GM12878 (cell line): ENCODE data around the gene TRIP4. TPM values are rescaled to one million over a fixed set of nuclear protein-coding genes. Genes with fewer than 3 reads are reported as not detected.

Source experiments
- ATAC-seq: fragments of 200-7000 bp; cut with Tn5 transposase; 3 replicates; pipeline ENCODE4 v1.9.1; 2020; ENCODE audit warnings: mild to moderate bottlenecking, moderate library complexity
- BruUV-seq: library from RNA; stranded (reverse); fragments of 400-500 nt; replicated peaks from 2 replicates; lab custom pipeline; 2021; lab: Mats Ljungman, UMichigan
- CTCF ChIA-PET: fragments of 300-600 bp; sonication (Branson Sonifier 250); formaldehyde crosslinking; extraction: SDS; loops from one replicate; lab custom pipeline; 2021; ENCODE audit warnings: inconsistent platforms; lab: Yijun Ruan, JAX
- POLR2A ChIA-PET: fragments of 350-600 bp; formaldehyde crosslinking; extraction: SDS; loops from one replicate; lab custom pipeline; 2021; ENCODE audit warnings: inconsistent platforms; lab: Charles Lee
- RAD21 ChIA-PET: fragments of 300-600 bp; sonication (Branson Sonifier 250); formaldehyde crosslinking; loops from one replicate; lab custom pipeline; 2023; ENCODE audit warnings: antibody characterized with exemption; ENCODE audit not compliant: unreplicated experiment; lab: Charles Lee
- SMC1A ChIA-PET: fragments of 300-600 bp; sonication (Branson Sonifier 250); formaldehyde crosslinking; loops from one replicate; lab custom pipeline; 2023; ENCODE audit not compliant: unreplicated experiment, uncharacterized antibody; lab: Charles Lee
- DNase-seq: peaks from one replicate; pipeline ENCODE4 v3.0.0-alpha.2; 2011; ENCODE audit warnings: low read depth, low spot score
- FAIRE-seq: peaks from 3 replicates; lab custom pipeline; 2011; peaks lifted over from hg19 to GRCh38; lab: Jason Lieb, UNC
- H2AFZ ChIP-seq: 2 replicates; pipeline ENCODE4 v1.6.0; 2011; ENCODE audit warnings: low read depth, low read length, control low read depth; ENCODE audit not compliant: control insufficient read depth
- H3K27ac ChIP-seq: 2 replicates; pipeline ENCODE4 v1.5.1; 2011; ENCODE audit warnings: control low read depth; ENCODE audit not compliant: control insufficient read depth, insufficient read depth
- H3K27me3 ChIP-seq, 2 experiments: replicated peaks in 1 of 2; 2 replicates each; pipeline versions ENCODE4 v1.6.0 to v1.6.1; 2011; ENCODE audit warnings: low read length in 1 of 2; ENCODE audit not compliant: control insufficient read depth in 2 of 2, insufficient read depth in 2 of 2
- H3K36me3 ChIP-seq, 2 experiments: 2 replicates each; pipeline ENCODE4 v1.5.1; 2011; ENCODE audit warnings: low read length in 1 of 2; ENCODE audit not compliant: control insufficient read depth in 2 of 2, insufficient read depth in 2 of 2
- H3K4me1 ChIP-seq: 2 replicates; pipeline ENCODE4 v1.6.1; 2011; ENCODE audit warnings: mild to moderate bottlenecking, low read length, moderate library complexity, mixed read lengths; ENCODE audit not compliant: control insufficient read depth, insufficient read depth
- H3K4me2 ChIP-seq: 2 replicates; pipeline ENCODE4 v1.6.0; 2011; ENCODE audit warnings: control low read depth; ENCODE audit not compliant: control insufficient read depth, insufficient read depth
- H3K4me3 ChIP-seq: fragments of 200-600 bp; sonication (generic); 2 replicates; pipeline ENCODE4 v1.5.1; 2016
- H3K79me2 ChIP-seq: 2 replicates; pipeline ENCODE4 v1.6.0; 2011; ENCODE audit warnings: low read length; ENCODE audit not compliant: control insufficient read depth, insufficient read depth
- H3K9ac ChIP-seq: 2 replicates; pipeline ENCODE4 v1.8.0; 2011; ENCODE audit warnings: low read length, control low read depth, mixed read lengths; ENCODE audit not compliant: control insufficient read depth, insufficient read depth
- H3K9me3 ChIP-seq: replicated peaks from 3 replicates; pipeline ENCODE4 v1.5.1; 2011; ENCODE audit warnings: mild to moderate bottlenecking, low read length; ENCODE audit not compliant: control insufficient read depth, insufficient read depth
- H4K20me1 ChIP-seq: 2 replicates; pipeline ENCODE4 v1.6.0; 2011; ENCODE audit not compliant: control insufficient read depth, insufficient read depth
- ASH2L ChIP-seq: fragments of 300-600, 200-600 bp; sonication (generic); IDR thresholded peaks from 2 replicates; pipeline ENCODE4 v1.6.1; 2017; ENCODE audit warnings: low read depth, mild to moderate bottlenecking, borderline replicate concordance
- ELK1 ChIP-seq: IDR thresholded peaks from 2 replicates; pipeline ENCODE4 v1.6.1; 2012; ENCODE audit warnings: low read depth, low read length, improper control_type of control experiment
- FOXK2 ChIP-seq: fragments of 450-650 bp; IDR thresholded peaks from 2 replicates; pipeline ENCODE4 v1.6.1; 2017; ENCODE audit warnings: mild to moderate bottlenecking, moderate library complexity
- HDAC6 ChIP-seq: fragments of 200-600 bp; sonication (generic); IDR thresholded peaks from one replicate; pipeline ENCODE4 v1.8.0; 2017; ENCODE audit warnings: antibody characterized with exemption; ENCODE audit not compliant: unreplicated experiment
- HDGF ChIP-seq: fragments of 450-650 bp; IDR thresholded peaks from 2 replicates; pipeline ENCODE4 v1.6.1; 2016; ENCODE audit warnings: antibody characterized with exemption
- IKZF1 ChIP-seq: fragments of 450-650 bp; conservative IDR thresholded peaks from 2 replicates; pipeline ENCODE4 v1.6.1; 2017; ENCODE audit warnings: antibody characterized with exemption, mild to moderate bottlenecking
- IKZF2 ChIP-seq, 2 experiments: fragments of 450-650 bp; IDR thresholded peaks; 2 replicates each; pipeline ENCODE4 v1.6.1; 2017; ENCODE audit warnings: mild to moderate bottlenecking in 2 of 2, moderate library complexity in 2 of 2
- KLF5 ChIP-seq: fragments of 450-650 bp; IDR thresholded peaks from 2 replicates; pipeline ENCODE4 v1.6.1; 2014; ENCODE audit warnings: mild to moderate bottlenecking; ENCODE audit not compliant: partially characterized antibody
- MTA3 ChIP-seq: IDR thresholded peaks from 2 replicates; pipeline ENCODE4 v1.6.1; 2012; ENCODE audit warnings: low read length, inconsistent platforms, borderline replicate concordance
- NR2F1 ChIP-seq: fragments of 450-650 bp; conservative IDR thresholded peaks from 2 replicates; pipeline ENCODE4 v1.6.1; 2017; ENCODE audit warnings: mild to moderate bottlenecking
- POLR2AphosphoS2 ChIP-seq: IDR thresholded peaks from 2 replicates; pipeline ENCODE4 v1.6.1; 2011; ENCODE audit warnings: low read depth, mild to moderate bottlenecking, low read length, improper control_type of control experiment, moderate library complexity
- POLR2AphosphoS5 ChIP-seq: IDR thresholded peaks from 2 replicates; pipeline ENCODE4 v1.6.1; 2011; ENCODE audit warnings: mild to moderate bottlenecking, low read length, inconsistent platforms
- RFX5 ChIP-seq: IDR thresholded peaks from 2 replicates; pipeline ENCODE4 v1.6.1; 2011; ENCODE audit warnings: low read depth, low read length, improper control_type of control experiment
- SMC3 ChIP-seq: IDR thresholded peaks from 2 replicates; pipeline ENCODE4 v1.6.1; 2011; ENCODE audit warnings: low read length, improper control_type of control experiment, borderline replicate concordance
- SUZ12 ChIP-seq: fragments of 200-600 bp; sonication (generic); IDR thresholded peaks from one replicate; pipeline ENCODE4 v1.6.1; 2018; ENCODE audit warnings: antibody characterized with exemption, mild to moderate bottlenecking; ENCODE audit not compliant: unreplicated experiment
- TCF12 ChIP-seq: IDR thresholded peaks from 2 replicates; pipeline ENCODE4 v1.6.1; 2011; ENCODE audit warnings: low read depth, mild to moderate bottlenecking, low read length
- WGBS: methylation state at CpG from one replicate; pipeline ENCODE4 v1.1.6; 2016; ENCODE audit warnings: low lambda C conversion rate; ENCODE audit not compliant: insufficient replicate concordance, insufficient coverage; ENCODE audit errors: missing lambda C conversion rate; 5-methylcytosine and 5-hydroxymethylcytosine counted together
- in situ Hi-C: fragments of 300-500 bp; cut with MboI; formaldehyde crosslinking; loops from 9 replicates; pipeline ENCODE4 v1.14.3; 2018; ENCODE audit warnings: mixed read lengths
- intact Hi-C: fragments of 100-400 bp; cut with micrococcal nuclease; formaldehyde crosslinking; loops from one replicate; pipeline ENCODE4 v1.14.2; 2022; ENCODE audit not compliant: unreplicated experiment
- polyA plus RNA-seq, 11 experiments: library from polyadenylated mRNA; depleted of rRNA in 4 of 11; unstranded in 6 of 11; stranded (reverse) in 5 of 11; fragments of >200 nt; fragmentation: Nextera tagmentation in 4 of 11; fragmentation: Illumina TruSeq in 1 of 11; extraction: Ambion mirVana in 4 of 11; extraction: Trizol in 1 of 11; gene quantifications; 1 replicate in 1 of 11; 2 replicates in 10 of 11; pipeline versions ENCODE4 v1.2.1 to v1.2.3, GENCODE V29; 2011 to 2016; ENCODE audit warnings: inconsistent platforms in 2 of 11, missing spikeins in 2 of 11, low read depth in 1 of 11
- total RNA-seq, 4 experiments: library from RNA; depleted of rRNA in 3 of 4; stranded (reverse); fragments of >200 nt in 3 of 4; fragmentation: Illumina TruSeq in 1 of 4; extraction: Trizol in 1 of 4; gene quantifications; 2 replicates each; pipeline versions ENCODE4 v1.2.1 to v1.2.3, GENCODE V29; 2013 to 2021
- TF ChIP-seq, protein P1 (sequence below): IDR thresholded peaks from 2 replicates; pipeline ENCODE4 v1.6.1; 2012; ENCODE audit warnings: mild to moderate bottlenecking, low read depth, low read length

The TRIP4 gene
- total and polyA plus RNA-seq, 10 of the 15 experiments (the other 5 are each of a cell fraction or from before 2014, with no cell fraction given) = 6.4 to 24.5 (median 20.0) TPM

DNA sequence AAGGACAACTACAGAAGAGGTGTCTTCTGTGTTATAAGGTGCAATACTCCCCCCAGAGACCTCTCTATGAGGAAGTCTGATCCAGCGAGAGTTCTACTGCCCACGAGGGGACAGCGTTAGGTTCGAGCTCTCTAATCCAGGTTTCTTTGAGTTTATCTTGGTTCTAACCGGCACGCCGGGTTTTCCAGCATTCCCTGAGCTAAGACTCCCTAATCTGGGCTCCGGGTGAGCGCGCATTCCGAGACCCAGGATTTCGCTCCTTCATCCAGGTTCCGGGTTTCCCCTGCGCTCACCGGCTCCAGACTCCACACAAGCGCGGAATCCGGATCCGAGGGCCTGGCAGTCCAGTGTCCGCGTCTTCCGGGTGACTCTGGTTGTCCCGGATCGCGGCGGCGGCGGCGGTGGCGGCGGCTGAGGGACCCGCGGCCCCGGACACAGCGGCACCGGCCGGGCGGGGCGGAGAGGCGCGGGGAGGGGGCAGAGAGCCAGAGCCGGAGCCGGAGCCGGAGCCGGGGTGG, 72.6 kb downstream of the TRIP4 start, which contains the start of gene ZNF609 (continued):
- TF ChIP-seq, protein P1, sequence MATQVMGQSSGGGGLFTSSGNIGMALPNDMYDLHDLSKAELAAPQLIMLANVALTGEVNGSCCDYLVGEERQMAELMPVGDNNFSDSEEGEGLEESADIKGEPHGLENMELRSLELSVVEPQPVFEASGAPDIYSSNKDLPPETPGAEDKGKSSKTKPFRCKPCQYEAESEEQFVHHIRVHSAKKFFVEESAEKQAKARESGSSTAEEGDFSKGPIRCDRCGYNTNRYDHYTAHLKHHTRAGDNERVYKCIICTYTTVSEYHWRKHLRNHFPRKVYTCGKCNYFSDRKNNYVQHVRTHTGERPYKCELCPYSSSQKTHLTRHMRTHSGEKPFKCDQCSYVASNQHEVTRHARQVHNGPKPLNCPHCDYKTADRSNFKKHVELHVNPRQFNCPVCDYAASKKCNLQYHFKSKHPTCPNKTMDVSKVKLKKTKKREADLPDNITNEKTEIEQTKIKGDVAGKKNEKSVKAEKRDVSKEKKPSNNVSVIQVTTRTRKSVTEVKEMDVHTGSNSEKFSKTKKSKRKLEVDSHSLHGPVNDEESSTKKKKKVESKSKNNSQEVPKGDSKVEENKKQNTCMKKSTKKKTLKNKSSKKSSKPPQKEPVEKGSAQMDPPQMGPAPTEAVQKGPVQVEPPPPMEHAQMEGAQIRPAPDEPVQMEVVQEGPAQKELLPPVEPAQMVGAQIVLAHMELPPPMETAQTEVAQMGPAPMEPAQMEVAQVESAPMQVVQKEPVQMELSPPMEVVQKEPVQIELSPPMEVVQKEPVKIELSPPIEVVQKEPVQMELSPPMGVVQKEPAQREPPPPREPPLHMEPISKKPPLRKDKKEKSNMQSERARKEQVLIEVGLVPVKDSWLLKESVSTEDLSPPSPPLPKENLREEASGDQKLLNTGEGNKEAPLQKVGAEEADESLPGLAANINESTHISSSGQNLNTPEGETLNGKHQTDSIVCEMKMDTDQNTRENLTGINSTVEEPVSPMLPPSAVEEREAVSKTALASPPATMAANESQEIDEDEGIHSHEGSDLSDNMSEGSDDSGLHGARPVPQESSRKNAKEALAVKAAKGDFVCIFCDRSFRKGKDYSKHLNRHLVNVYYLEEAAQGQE = no peak
- no peak for TF ChIP-seq SUZ12
- TF ChIP-seq, all 136 proteins: peak for 65

- peak; percentile 27 for FAIRE-seq
- TSS peak; percentile 55 for BruUV-seq
- intact Hi-C loops (loop anchor here (2.0 to 5.0 kb wide), 3 partner anchors 30 to 161 kb away; partner anchors contain the start of gene TRIP4), in situ Hi-C loops (no loop called here)
- ChIA-PET CTCF (interaction anchor here (0.9 to 1.4 kb wide), 4 partner anchors 10 to 267 kb away, joined by 3 to 6 read pairs (median 4); no protein-coding TSS in a partner anchor), POLR2A (interaction anchor here (0.9 to 1.8 kb wide), 8 partner anchors 7 to 174 kb away, joined by 3 to 11 read pairs (median 4); no protein-coding TSS in a partner anchor), RAD21 (interaction anchor here (0.7 to 2.0 kb wide), 16 partner anchors 13 to 218 kb away, joined by 3 to 12 read pairs (median 5); no protein-coding TSS in a partner anchor), SMC1A (interaction anchor here (0.9 to 3.8 kb wide), 20 partner anchors 9 to 219 kb away, joined by 3 to 24 read pairs (median 5); no protein-coding TSS in a partner anchor)
- Histone ChIP-seq H3K4me1 (peaks cover 49% of the 10 kb centered on the region), H3K36me3 (no peaks in the 10 kb centered on the region; a peak in 1 of 4 replicates), H3K79me2 (peaks cover 58% of the 10 kb centered on the region), H3K9ac (peak overlapping the region; percentile 67), H3K27me3 (no peaks in the 10 kb centered on the region), H4K20me1 (no peaks in the 10 kb centered on the region), H3K4me3 (peak overlapping the region; percentile 78), H2AFZ (peak overlapping the region; percentile 2; the same call in 1 of the 2 replicates), H3K9me3 (no peaks in the 10 kb centered on the region), H3K27ac (peak overlapping the region; percentile 92), H3K4me2 (peak overlapping the region; percentile 90)
- peak; percentile 73 for ATAC-seq
- DNase-seq = no peak
- 0% methylated on average over 7 of the region's 56 CpGs for WGBS
- peak; percentile 52; the same call in 1 of the 2 replicates for TF ChIP-seq IKZF1
- TF ChIP-seq SMC3 = no peak
- peak; percentile 72 for TF ChIP-seq POLR2AphosphoS5
- TF ChIP-seq MTA3 = no peak
- no peak for TF ChIP-seq HDAC6
- TF ChIP-seq IKZF2 (IDR thresholded peaks at IDR 0.05) = peak; percentile 66 to 69
- no peak for TF ChIP-seq RFX5
- 0 out of 2 replicates have a peak, but pooled peaks have one; percentile 17 for TF ChIP-seq POLR2AphosphoS2
- no peak for TF ChIP-seq HDGF
- TF ChIP-seq TCF12 = no peak
- no peak for TF ChIP-seq KLF5
- no peak for TF ChIP-seq ELK1
- TF ChIP-seq NR2F1 = peak; percentile 50
- no peak for TF ChIP-seq ASH2L
- no peak for TF ChIP-seq FOXK2
Measured at GRCh38 chr15:64460724-64461720, 73.4 kb downstream of the TRIP4 start.
